ENCODE data around the gene IL23A. TPM values are rescaled to one million over a fixed set of nuclear protein-coding genes. Genes with fewer than 3 reads are reported as not detected.
A peak's percentile ranks its signal among the peaks of the same experiment; 100 is the strongest.

The IL23A gene
- total and polyA plus RNA-seq, 3 experiments from 2014 or later: 26.4 to 29.6 (median 26.9) TPM

- Histone ChIP-seq H3K36me3 (ENCODE audit: insufficient read depth, low read length) (peaks cover 58% of the 10 kb centered on the region), H3K27ac (ENCODE audit: low read depth, low read length) (no peak overlapping the region), H3K4me1 (ENCODE audit: insufficient read depth, low read length) (no peaks in the 10 kb centered on the region), H3K4me3 (ENCODE audit: low read length) (no peak overlapping the region), H3K9me3 (ENCODE audit: low read length) (no peaks in the 10 kb centered on the region), H3K27me3 (ENCODE audit: insufficient read depth, low read length, poor library complexity, severe bottlenecking) (no peaks in the 10 kb centered on the region)
- H3K4me1 Mint-ChIP-seq: peaks cover 0 to under 1% (median 0%) of the 10 kb centered on the region in 3 donors
- H3K27me3 Mint-ChIP-seq: no peaks in the 10 kb centered on the region
- no peak for DNase-seq
- no peaks in the 10 kb centered on the region for H3K9me3 Mint-ChIP-seq
- peaks cover 11 to 73% (median 26%) of the 10 kb centered on the region in 3 donors for H3K36me3 Mint-ChIP-seq
- peak overlapping the region in 3 of 8 donors; percentile 18 to 43 (median 35) for H3K27ac Mint-ChIP-seq
- ChIA-PET CTCF (interaction anchor here (1.3 kb wide), 1 partner anchor 12 kb away, joined by 4 read pairs; the partner anchor contains the start of gene IL23A), POLR2A (interaction anchor here (0.6 kb wide), 1 partner anchor 41 kb away, joined by 3 read pairs; no protein-coding TSS in a partner anchor)
- no peak overlapping the region for H3K4me3 Mint-ChIP-seq
Measured at GRCh38 chr12:56326126-56326525, 12.6 kb upstream of the IL23A start.

- H3K9me3 Mint-ChIP-seq: no peaks in the 10 kb centered on the region
- ChIA-PET CTCF (interaction anchor here (1.3 kb wide), 1 partner anchor 12 kb away, joined by 4 read pairs; the partner anchor contains the start of gene IL23A), POLR2A (interaction anchor here (0.6 kb wide), 1 partner anchor 42 kb away, joined by 3 read pairs; no protein-coding TSS in a partner anchor)
- DNase-seq: no peak
- H3K4me3 Mint-ChIP-seq: no peak overlapping the region
- H3K36me3 Mint-ChIP-seq: peaks cover 11 to 77% (median 26%) of the 10 kb centered on the region in 3 donors
- Histone ChIP-seq H3K4me1 (ENCODE audit: insufficient read depth, low read length) (no peaks in the 10 kb centered on the region), H3K4me3 (ENCODE audit: low read length) (no peak overlapping the region), H3K9me3 (ENCODE audit: low read length) (no peaks in the 10 kb centered on the region), H3K27me3 (ENCODE audit: insufficient read depth, low read length, poor library complexity, severe bottlenecking) (no peaks in the 10 kb centered on the region), H3K27ac (ENCODE audit: low read depth, low read length) (no peak overlapping the region), H3K36me3 (ENCODE audit: insufficient read depth, low read length) (peaks cover 58% of the 10 kb centered on the region)
- no peaks in the 10 kb centered on the region for H3K27me3 Mint-ChIP-seq
- H3K4me1 Mint-ChIP-seq: peaks cover 0 to 4% (median 3%) of the 10 kb centered on the region in 3 donors
- H3K27ac Mint-ChIP-seq: peak overlapping the region in 1 of 8 donors; percentile 43
Measured at GRCh38 chr12:56326533-56326932, 12.2 kb upstream of the IL23A start.

GRCh38 chr12:56330936-56331490 lies 7.7 kb upstream of the IL23A start:
- peak overlapping the region in 5 of 8 donors; percentile 8 to 100 (median 43) for H3K27ac Mint-ChIP-seq
- peaks cover 8 to 45% (median 13%) of the 10 kb centered on the region in 3 donors for H3K36me3 Mint-ChIP-seq
- no peaks in the 10 kb centered on the region for H3K27me3 ChIP-seq (ENCODE audit: insufficient read depth, low read length, poor library complexity, severe bottlenecking)
- peaks cover 22% of the 10 kb centered on the region for H3K36me3 ChIP-seq (ENCODE audit: insufficient read depth, low read length)
- ChIA-PET POLR2A (no interaction called here), CTCF (interaction anchor here (2.9 kb wide), 1 partner anchor 15 kb away, joined by 9 read pairs; the partner anchor contains the start of gene CNPY2)
- peaks cover 20% of the 10 kb centered on the region for H3K4me1 ChIP-seq (ENCODE audit: insufficient read depth, low read length)
- peaks cover 20 to 29% (median 27%) of the 10 kb centered on the region in 3 donors for H3K4me1 Mint-ChIP-seq
- H3K27me3 Mint-ChIP-seq: peaks cover 0 to 5% of the 10 kb centered on the region in 2 donors
- H3K9me3 ChIP-seq (ENCODE audit: low read length): no peaks in the 10 kb centered on the region
- H3K9me3 Mint-ChIP-seq: peaks cover 0 to 5% (median 0%) of the 10 kb centered on the region in 5 donors
- H3K4me3 Mint-ChIP-seq: peak overlapping the region in 1 of 7 donors; percentile 47
- DNase-seq: no peak
- no peak overlapping the region for H3K4me3 ChIP-seq (ENCODE audit: low read length)
- H3K27ac ChIP-seq (ENCODE audit: low read depth, low read length): no peak overlapping the region

GRCh38 chr12:56332512-56333196 lies 6.0 kb upstream of the IL23A start:
- Mint-ChIP-seq H3K4me1 (peaks cover 22 to 41% (median 37%) of the 10 kb centered on the region in 3 donors), H3K27me3 (peaks cover 0 to 5% of the 10 kb centered on the region in 2 donors), H3K4me3 (peak overlapping the region; percentile 96 to 99 (median 97)), H3K27ac (peak overlapping the region; percentile 100), H3K9me3 (peaks cover 0 to 5% (median 0%) of the 10 kb centered on the region in 5 donors), H3K36me3 (peaks cover 4 to 29% (median 4%) of the 10 kb centered on the region in 3 donors)
- Histone ChIP-seq H3K4me3 (ENCODE audit: low read length) (peak overlapping the region; percentile 94), H3K27ac (ENCODE audit: low read depth, low read length) (peak overlapping the region; percentile 99), H3K4me1 (ENCODE audit: insufficient read depth, low read length) (peaks cover 21% of the 10 kb centered on the region), H3K36me3 (ENCODE audit: insufficient read depth, low read length) (peaks cover 6% of the 10 kb centered on the region), H3K27me3 (ENCODE audit: insufficient read depth, low read length, poor library complexity, severe bottlenecking) (no peaks in the 10 kb centered on the region), H3K9me3 (ENCODE audit: low read length) (no peaks in the 10 kb centered on the region)
- ChIA-PET CTCF (interaction anchor here (1.2 to 8.1 kb wide), 4 partner anchors 16 to 74 kb away, joined by 3 to 49 read pairs (median 6); partner anchors contain the start of genes ANKRD52, CNPY2 and STAT2), POLR2A (interaction anchor here (0.7 to 2.7 kb wide), 5 partner anchors 17 to 359 kb away, joined by 3 to 19 read pairs (median 12); partner anchors contain the start of genes CNPY2, RAB5B, STAT2 and TIMELESS)
- no peak for DNase-seq

GRCh38 chr12:56333197-56333678 lies 5.4 kb upstream of the IL23A start:
- Mint-ChIP-seq H3K36me3 (peaks cover 0 to 23% (median 2%) of the 10 kb centered on the region in 3 donors), H3K9me3 (peaks cover 0 to 5% (median 0%) of the 10 kb centered on the region in 5 donors), H3K27me3 (peaks cover 0 to 5% of the 10 kb centered on the region in 2 donors), H3K4me3 (peak overlapping the region; percentile 96 to 99 (median 97)), H3K27ac (peak overlapping the region; percentile 100), H3K4me1 (peaks cover 24 to 47% (median 43%) of the 10 kb centered on the region in 3 donors)
- H3K4me1 ChIP-seq (ENCODE audit: insufficient read depth, low read length): peaks cover 27% of the 10 kb centered on the region
- peak overlapping the region; percentile 99 for H3K27ac ChIP-seq (ENCODE audit: low read depth, low read length)
- DNase-seq: no peak
- H3K9me3 ChIP-seq (ENCODE audit: low read length): no peaks in the 10 kb centered on the region
- POLR2A ChIA-PET: interaction anchor here (0.9 to 2.7 kb wide), 5 partner anchors 9 to 295 kb away, joined by 3 to 19 read pairs (median 5); partner anchors contain the start of genes CNPY2, STAT2 and TIMELESS
- peaks cover under 1% of the 10 kb centered on the region for H3K36me3 ChIP-seq (ENCODE audit: insufficient read depth, low read length)
- H3K4me3 ChIP-seq (ENCODE audit: low read length): peak overlapping the region; percentile 94
- CTCF ChIA-PET: interaction anchor here (0.7 to 8.1 kb wide), 7 partner anchors 12 to 111 kb away, joined by 3 to 49 read pairs (median 3); partner anchors contain the start of genes CNPY2, RNF41 and STAT2
- H3K27me3 ChIP-seq (ENCODE audit: insufficient read depth, low read length, poor library complexity, severe bottlenecking): no peaks in the 10 kb centered on the region

GRCh38 chr12:56333679-56334489 lies 4.8 kb upstream of the IL23A start, which contains the start of gene PAN2:
TSS of gene PAN2 (minus strand) at chr12:56334000. CDS start at chr12:56333094, 906 bp downstream.
- peak; percentile 88 to 95 (median 94) for DNase-seq
- Histone ChIP-seq H3K27me3 (ENCODE audit: insufficient read depth, low read length, poor library complexity, severe bottlenecking) (no peaks in the 10 kb centered on the region), H3K9me3 (ENCODE audit: low read length) (no peaks in the 10 kb centered on the region), H3K4me1 (ENCODE audit: insufficient read depth, low read length) (peaks cover 30% of the 10 kb centered on the region), H3K36me3 (ENCODE audit: insufficient read depth, low read length) (no peaks in the 10 kb centered on the region), H3K27ac (ENCODE audit: low read depth, low read length) (peak within 1 kb of the TSS; percentile 99), H3K4me3 (ENCODE audit: low read length) (peak within 1 kb of the TSS; percentile 94)
- CTCF ChIA-PET: interaction anchor here (0.7 to 8.1 kb wide), 7 partner anchors 11 to 112 kb away, joined by 3 to 49 read pairs (median 3); partner anchors contain the start of genes CNPY2, RNF41 and STAT2
- H3K27ac Mint-ChIP-seq: peak within 1 kb of the TSS; percentile 100
- peaks cover 0 to 5% of the 10 kb centered on the region in 2 donors for H3K27me3 Mint-ChIP-seq
- peaks cover 30 to 53% (median 49%) of the 10 kb centered on the region in 3 donors for H3K4me1 Mint-ChIP-seq
- H3K9me3 Mint-ChIP-seq: peaks cover 0 to 5% (median 0%) of the 10 kb centered on the region in 5 donors
- peak within 1 kb of the TSS; percentile 96 to 99 (median 97) for H3K4me3 Mint-ChIP-seq
- peaks cover 0 to 19% (median 2%) of the 10 kb centered on the region in 3 donors for H3K36me3 Mint-ChIP-seq
- POLR2A ChIA-PET: interaction anchor here (0.9 to 2.7 kb wide), 5 partner anchors 9 to 294 kb away, joined by 3 to 19 read pairs (median 5); partner anchors contain the start of genes CNPY2, STAT2 and TIMELESS

- no peak for DNase-seq
- Histone ChIP-seq H3K27ac (ENCODE audit: low read depth, low read length) (peak overlapping the region; percentile 99), H3K9me3 (ENCODE audit: low read length) (no peaks in the 10 kb centered on the region), H3K4me3 (ENCODE audit: low read length) (peak overlapping the region; percentile 94), H3K36me3 (ENCODE audit: insufficient read depth, low read length) (no peaks in the 10 kb centered on the region), H3K27me3 (ENCODE audit: insufficient read depth, low read length, poor library complexity, severe bottlenecking) (no peaks in the 10 kb centered on the region), H3K4me1 (ENCODE audit: insufficient read depth, low read length) (peaks cover 35% of the 10 kb centered on the region)
- Mint-ChIP-seq H3K27me3 (peaks cover 0 to 5% of the 10 kb centered on the region in 2 donors), H3K27ac (peak overlapping the region; percentile 100), H3K9me3 (peaks cover 0 to 5% (median 0%) of the 10 kb centered on the region in 5 donors), H3K4me3 (peak overlapping the region; percentile 96 to 99 (median 97)), H3K4me1 (peaks cover 36 to 59% (median 55%) of the 10 kb centered on the region in 3 donors), H3K36me3 (peaks cover 0 to 21% (median 2%) of the 10 kb centered on the region in 3 donors)
- ChIA-PET CTCF (interaction anchor here (1.0 to 8.1 kb wide), 4 partner anchors 17 to 107 kb away, joined by 3 to 49 read pairs (median 4); partner anchors contain the start of gene STAT2), POLR2A (interaction anchor here (2.7 kb wide), 1 partner anchor 25 kb away, joined by 19 read pairs; the partner anchor contains the start of gene STAT2)
Measured at GRCh38 chr12:56334490-56334793, 4.2 kb upstream of the IL23A start.

Data from CD8-positive, alpha-beta memory T cell (primary cell).